CD4-positive, alpha-beta T cell treated with Interleukin-2 at 100 ng/mL for 4 hours (primary cell): Measurements from ENCODE around the gene CSAG2.
"Not testable (repeated sequence)": the region's sequence is repeated elsewhere in the genome, so short reads cannot be mapped to it uniquely, and the experiment has no call there.

Experiments
- DNase-seq: peaks from one replicate; pipeline ENCODE4 v3.0.0-alpha.2; 2020; ENCODE audit warnings: low spot score

CSAG2 gene

GRCh38 chrX:152709173-152709572 is at the start of gene CSAG2:
CSAG2 (minus strand) TSS chrX:152709273; CDS start chrX:152709112, 161 bp downstream.
- not testable (repeated sequence) for DNase-seq

- DNase-seq, result not testable (repeated sequence)
Observed at GRCh38 chrX:152754871-152755270, 45.8 kb upstream of the CSAG2 start.

DNA sequence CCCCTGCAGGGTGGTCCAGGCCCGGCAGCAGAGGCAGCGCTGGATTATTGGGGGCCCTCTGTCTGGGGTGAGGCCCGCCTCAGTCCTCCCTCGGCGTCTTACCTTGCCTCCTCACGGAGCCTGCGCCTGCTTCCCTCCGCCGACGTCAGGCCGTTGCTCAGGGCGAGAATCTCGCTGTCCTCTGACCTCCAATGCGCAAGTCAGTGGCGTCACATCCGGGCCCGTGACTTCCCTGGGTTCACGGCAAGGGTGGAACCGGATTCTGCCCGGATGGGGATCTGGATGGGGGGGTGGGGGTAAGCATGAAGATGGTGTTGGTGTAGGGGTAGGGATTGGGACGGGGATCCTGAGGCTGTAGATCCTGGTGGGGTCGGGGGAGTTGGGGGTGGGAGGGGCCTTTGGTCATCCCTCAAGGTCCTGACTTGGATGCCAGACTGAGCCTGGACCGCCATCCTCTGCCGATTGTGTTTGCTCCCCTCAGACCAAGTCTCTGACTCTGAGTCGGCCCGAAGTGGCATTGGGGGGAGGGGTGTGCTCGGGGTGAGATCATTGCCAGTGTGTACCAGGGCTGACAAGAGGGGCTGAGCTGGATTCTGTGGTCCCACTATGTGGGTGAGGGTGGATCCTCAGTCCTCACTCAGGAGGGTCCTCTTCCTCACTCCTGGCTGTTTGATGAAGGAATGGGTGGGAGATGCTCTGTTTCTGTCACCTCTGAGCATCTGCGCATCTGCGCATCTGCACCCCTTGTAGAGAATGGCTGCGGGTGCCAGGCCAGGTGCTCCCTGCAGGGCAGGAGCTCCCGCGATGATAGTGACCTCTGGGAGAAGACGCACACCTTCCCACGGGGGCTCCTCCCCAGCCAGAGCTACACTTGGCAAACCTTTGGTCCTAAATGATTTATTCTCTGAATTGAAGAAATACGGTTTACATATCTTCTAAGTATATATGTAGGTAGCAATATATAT is 44.9 kb upstream of the CSAG2 start, which contains the start of gene MAGEA2:
Gene MAGEA2 (minus strand): TSS at position 157 of the 965 bp plus-strand sequence. CDS start 2,479 bp downstream, outside the sequence.
- DNase-seq, result not testable (repeated sequence)

GRCh38 chrX:152738560-152738959 is 29.5 kb upstream of the CSAG2 start:
- DNase-seq, result no peak

GRCh38 chrX:152736528-152736927 is 27.5 kb upstream of the CSAG2 start:
- DNase-seq, result not testable (repeated sequence)

DNA sequence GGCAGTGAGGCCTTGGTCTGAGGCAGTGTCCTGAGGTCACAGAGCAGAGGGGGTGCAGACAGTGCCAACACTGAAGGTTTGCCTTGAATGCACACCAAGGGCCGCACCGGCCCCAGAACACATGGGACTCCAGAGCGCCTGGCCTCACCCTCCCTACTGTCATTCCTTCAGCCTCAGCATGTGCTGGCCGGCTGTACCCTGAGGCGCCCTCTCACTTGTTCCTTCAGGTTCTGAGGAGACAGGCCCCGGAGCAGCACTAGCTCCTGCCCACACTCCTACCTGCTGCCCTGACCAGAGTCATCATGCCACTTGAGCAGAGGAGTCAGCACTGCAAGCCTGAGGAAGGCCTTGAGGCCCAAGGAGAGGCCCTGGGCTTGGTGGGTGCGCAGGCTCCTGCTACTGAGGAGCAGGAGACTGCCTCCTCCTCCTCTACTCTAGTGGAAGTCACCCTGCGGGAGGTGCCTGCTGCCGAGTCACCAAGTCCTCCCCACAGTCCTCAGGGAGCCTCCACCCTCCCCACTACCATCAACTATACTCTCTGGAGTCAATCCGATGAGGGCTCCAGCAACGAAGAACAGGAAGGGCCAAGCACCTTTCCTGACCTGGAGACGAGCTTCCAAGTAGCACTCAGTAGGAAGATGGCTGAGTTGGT is 26.9 kb upstream of the CSAG2 start:
- no peak for DNase-seq

DNA sequence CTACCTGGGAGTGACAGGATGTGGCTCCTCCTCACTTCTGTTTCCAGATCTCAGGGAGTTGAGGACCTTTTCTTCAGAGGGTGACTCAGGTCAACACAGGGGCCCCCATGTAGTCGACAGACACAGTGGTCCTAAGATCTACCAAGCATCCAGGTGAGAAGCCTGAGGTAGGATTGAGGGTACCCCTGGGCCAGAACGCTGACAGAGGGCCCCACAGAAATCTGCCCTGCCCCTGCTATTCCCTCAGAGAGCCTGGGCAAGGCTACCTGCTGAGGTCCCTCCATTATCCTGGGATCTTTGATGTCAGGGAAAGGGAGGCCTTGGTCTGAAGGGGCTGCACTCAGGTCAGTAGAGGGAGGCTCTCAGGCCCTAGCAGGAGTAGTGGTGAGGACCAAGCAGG is 26.0 kb upstream of the CSAG2 start:
- DNase-seq, result no peak

DNA sequence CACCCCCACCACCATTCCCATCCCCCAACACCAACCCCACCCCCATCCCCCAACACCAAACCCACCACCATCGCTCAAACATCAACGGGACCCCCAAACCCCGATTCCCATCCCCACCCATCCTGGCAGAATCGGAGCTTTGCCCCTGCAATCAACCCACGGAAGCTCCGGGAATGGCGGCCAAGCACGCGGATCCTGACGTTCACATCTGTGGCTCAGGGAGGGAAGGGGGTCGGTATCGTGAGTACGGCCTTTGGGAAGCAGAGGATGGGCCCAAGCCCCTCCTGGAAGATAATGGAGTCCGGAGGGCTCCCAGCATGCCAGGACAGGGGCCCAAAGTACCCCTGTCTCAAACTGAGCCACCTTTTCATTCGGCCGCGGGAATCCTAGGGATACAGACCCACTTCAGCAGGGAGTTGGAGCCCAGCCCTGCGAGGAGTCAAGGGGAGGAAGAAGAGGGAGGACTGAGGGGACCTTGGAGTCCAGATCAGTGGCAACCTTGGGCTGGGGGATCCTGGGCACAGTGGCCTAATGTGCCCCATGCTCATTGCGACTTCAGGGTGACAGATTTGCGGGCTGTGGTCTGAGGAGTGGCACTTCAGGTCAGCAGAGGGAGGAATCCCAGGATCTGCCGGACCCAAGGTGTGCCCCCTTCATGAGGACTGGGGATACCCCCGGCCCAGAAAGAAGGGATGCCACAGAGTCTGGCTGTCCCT is 25.2 kb upstream of the CSAG2 start:
- DNase-seq, result not testable (repeated sequence)

DNA sequence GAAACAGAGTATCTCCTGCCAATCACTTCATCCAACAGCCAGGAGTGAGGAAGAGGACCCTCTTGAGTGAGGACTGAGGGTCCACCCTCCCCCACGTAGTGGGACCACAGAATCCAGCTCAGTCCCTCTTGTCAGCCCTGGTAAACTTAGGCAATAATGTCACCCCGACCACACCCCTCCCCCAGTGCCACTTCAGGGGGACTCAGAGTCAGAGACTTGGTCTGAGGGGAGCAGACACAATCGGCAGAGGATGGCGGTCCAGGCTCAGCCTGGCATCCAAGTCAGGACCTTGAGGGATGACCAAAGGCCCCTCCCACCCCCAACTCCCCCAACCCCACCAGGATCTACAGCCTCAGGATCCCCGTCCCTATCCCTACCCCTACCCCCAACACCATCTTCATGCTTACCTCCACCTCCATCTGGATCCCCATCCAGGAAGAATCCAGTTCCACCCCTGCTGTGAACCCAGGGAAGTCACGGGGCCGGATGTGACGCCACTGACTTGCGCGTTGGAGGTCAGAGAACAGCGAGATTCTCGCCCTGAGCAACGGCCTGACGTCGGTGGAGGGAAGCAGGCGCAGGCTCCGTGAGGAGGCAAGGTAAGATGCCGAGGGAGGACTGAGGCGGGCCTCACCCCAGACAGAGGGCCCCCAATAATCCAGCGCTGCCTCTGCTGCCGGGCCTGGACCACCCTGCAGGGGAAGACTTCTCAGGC is 24.3 kb upstream of the CSAG2 start, which contains the start of the genes CSAG1 and MAGEA12:
Gene CSAG1 (minus strand): TSS at position 461 of the 715 bp plus-strand sequence. CDS start 1,261 bp downstream, outside the sequence.
Gene MAGEA12 (plus strand): TSS at position 497 of the 715 bp plus-strand sequence. CDS start 2,405 bp downstream, outside the sequence.
- DNase-seq, result no peak

DNA sequence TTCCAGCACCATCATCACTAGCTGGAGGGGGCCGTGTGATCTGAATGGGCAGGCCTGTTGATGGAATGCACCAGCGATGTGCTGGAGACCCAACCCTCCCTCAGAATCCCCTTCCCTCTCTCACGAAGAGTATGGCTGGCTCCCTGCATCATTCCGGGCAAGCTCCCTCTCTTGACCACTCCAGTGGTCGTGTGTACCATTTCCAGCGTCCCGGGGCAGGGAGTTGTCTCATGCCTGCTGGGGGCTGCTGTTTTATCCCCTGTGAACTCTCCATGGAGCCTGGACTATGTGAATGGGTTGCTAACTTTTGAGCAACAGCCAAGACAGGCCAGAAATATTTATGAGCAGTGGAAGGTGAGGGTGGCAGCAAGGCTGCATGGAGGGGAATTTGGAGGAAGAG is 16.3 kb upstream of the CSAG2 start:
- no peak for DNase-seq

GRCh38 chrX:152713815-152714787 is 5.0 kb upstream of the CSAG2 start, which contains the start of gene MAGEA2B:
MAGEA2B (plus strand) TSS chrX:152714628; CDS start chrX:152717107, 2,479 bp downstream.
- DNase-seq, result not testable (repeated sequence)

GRCh38 chrX:152713195-152713594 is 4.1 kb upstream of the CSAG2 start:
- not testable (repeated sequence) for DNase-seq

- DNase-seq, result not testable (repeated sequence)
Observed at GRCh38 chrX:152706500-152706899, 2.6 kb downstream of the CSAG2 start.

DNA sequence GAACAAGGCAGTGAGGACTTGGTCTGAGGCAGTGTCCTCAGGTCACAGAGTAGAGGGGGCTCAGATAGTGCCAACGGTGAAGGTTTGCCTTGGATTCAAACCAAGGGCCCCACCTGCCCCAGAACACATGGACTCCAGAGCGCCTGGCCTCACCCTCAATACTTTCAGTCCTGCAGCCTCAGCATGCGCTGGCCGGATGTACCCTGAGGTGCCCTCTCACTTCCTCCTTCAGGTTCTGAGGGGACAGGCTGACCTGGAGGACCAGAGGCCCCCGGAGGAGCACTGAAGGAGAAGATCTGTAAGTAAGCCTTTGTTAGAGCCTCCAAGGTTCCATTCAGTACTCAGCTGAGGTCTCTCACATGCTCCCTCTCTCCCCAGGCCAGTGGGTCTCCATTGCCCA is 8.7 kb downstream of the CSAG2 start:
- DNase-seq, result not testable (repeated sequence)

DNA sequence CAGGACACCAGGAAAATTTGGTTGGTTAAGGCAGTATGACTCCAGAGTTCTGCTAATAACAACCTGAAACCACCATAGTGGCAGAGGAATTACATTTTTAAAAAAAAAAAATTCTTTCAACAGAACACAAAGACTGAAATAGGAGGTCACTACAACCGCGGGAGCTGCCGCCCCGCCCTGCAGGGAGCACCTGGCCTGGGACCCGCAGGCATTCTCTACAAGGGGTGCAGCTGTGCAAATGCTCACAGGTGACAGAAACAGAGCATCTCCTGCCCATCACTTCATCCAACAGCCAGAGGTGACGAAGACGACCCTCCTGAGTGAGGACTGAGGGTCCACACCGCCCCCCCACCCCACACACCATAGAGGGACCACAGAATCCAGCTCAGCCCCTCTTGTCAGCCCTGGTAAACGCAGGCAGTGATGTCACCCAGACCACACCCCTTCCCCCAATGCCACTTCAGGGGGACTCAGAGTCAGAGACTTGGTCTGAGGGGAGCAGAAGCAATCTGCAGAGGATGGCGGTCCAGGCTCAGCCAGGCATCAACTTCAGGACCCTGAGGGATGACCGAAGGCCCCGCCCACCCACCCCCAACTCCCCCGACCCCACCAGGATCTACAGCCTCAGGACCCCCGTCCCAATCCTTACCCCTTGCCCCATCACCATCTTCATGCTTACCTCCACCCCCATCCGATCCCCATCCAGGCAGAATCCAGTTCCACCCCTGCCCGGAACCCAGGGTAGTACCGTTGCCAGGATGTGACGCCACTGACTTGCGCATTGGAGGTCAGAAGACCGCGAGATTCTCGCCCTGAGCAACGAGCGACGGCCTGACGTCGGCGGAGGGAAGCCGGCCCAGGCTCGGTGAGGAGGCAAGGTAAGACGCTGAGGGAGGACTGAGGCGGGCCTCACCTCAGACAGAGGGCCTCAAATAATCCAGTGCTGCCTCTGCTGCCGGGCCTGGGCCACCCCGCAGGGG is 10.8 kb downstream of the CSAG2 start, which contains the start of gene MAGEA3:
Gene MAGEA3 (plus strand): TSS at position 843 of the 980 bp plus-strand sequence. CDS start 2,039 bp downstream, outside the sequence.
- DNase-seq, result not testable (repeated sequence)

GRCh38 chrX:152681012-152681411 is 28.1 kb downstream of the CSAG2 start:
- DNase-seq, result not testable (repeated sequence)

GRCh38 chrX:152674652-152675051 is 34.4 kb downstream of the CSAG2 start:
- not testable (repeated sequence) for DNase-seq

DNA sequence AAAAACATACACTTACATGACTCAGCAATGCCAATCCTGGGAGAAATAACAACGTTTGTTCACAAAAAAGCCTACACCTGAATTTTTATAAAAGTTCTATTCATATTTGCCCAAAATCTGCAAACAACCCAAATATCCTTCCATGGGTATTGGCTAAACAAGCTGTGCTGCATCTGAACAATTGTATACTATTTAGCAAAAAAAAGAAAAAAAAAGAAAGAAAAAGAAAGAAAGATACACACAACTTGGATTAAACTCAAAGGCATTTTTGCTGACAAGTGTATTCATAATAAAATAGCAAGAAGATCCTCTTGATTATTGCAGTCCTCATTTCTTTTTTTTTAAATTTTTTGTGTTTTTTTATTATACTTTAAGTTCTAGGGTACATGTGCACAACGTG is 34.9 kb downstream of the CSAG2 start:
- DNase-seq, result no peak
